ENCODE data around the gene KCNG4. TPM values are rescaled to one million over a fixed set of nuclear protein-coding genes. Genes with fewer than 3 reads are reported as not detected.

Gene KCNG4
- total RNA-seq, 1 donor from 2014 or later = not detected

GRCh38 chr16:84183572-84183875 is 56.3 kb downstream of the KCNG4 start:
- Mint-ChIP-seq H3K9me3 (ENCODE audit: unreplicated experiment) (no peaks in the 10 kb centered on the region), H3K27me3 (ENCODE audit: unreplicated experiment) (no peaks in the 10 kb centered on the region), H3K36me3 (ENCODE audit: low read depth, unreplicated experiment) (peaks cover 15% of the 10 kb centered on the region), H3K4me1 (ENCODE audit: unreplicated experiment) (peaks cover 17% of the 10 kb centered on the region), H3K27ac (ENCODE audit: unreplicated experiment) (no peak overlapping the region), H3K4me3 (ENCODE audit: unreplicated experiment) (no peak overlapping the region)
- DNase-seq (ENCODE audit: low spot score) = no peak
- TF ChIP-seq, protein P1, sequence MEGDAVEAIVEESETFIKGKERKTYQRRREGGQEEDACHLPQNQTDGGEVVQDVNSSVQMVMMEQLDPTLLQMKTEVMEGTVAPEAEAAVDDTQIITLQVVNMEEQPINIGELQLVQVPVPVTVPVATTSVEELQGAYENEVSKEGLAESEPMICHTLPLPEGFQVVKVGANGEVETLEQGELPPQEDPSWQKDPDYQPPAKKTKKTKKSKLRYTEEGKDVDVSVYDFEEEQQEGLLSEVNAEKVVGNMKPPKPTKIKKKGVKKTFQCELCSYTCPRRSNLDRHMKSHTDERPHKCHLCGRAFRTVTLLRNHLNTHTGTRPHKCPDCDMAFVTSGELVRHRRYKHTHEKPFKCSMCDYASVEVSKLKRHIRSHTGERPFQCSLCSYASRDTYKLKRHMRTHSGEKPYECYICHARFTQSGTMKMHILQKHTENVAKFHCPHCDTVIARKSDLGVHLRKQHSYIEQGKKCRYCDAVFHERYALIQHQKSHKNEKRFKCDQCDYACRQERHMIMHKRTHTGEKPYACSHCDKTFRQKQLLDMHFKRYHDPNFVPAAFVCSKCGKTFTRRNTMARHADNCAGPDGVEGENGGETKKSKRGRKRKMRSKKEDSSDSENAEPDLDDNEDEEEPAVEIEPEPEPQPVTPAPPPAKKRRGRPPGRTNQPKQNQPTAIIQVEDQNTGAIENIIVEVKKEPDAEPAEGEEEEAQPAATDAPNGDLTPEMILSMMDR (IDR thresholded peaks at IDR 0.05; ENCODE audit: unreplicated experiment) = no peak

- Mint-ChIP-seq H3K27ac (ENCODE audit: unreplicated experiment) (peak overlapping the region; percentile 42), H3K4me3 (ENCODE audit: unreplicated experiment) (peak overlapping the region; percentile 65), H3K9me3 (ENCODE audit: unreplicated experiment) (no peaks in the 10 kb centered on the region), H3K27me3 (ENCODE audit: unreplicated experiment) (no peaks in the 10 kb centered on the region), H3K4me1 (ENCODE audit: unreplicated experiment) (peaks cover 17% of the 10 kb centered on the region), H3K36me3 (ENCODE audit: low read depth, unreplicated experiment) (peaks cover 18% of the 10 kb centered on the region)
- DNase-seq (ENCODE audit: low spot score) = no peak
- TF ChIP-seq, protein P1 (IDR thresholded peaks at IDR 0.05; ENCODE audit: unreplicated experiment) = no peak
Measured at GRCh38 chr16:84182680-84183571, 56.9 kb downstream of the KCNG4 start.

DNA sequence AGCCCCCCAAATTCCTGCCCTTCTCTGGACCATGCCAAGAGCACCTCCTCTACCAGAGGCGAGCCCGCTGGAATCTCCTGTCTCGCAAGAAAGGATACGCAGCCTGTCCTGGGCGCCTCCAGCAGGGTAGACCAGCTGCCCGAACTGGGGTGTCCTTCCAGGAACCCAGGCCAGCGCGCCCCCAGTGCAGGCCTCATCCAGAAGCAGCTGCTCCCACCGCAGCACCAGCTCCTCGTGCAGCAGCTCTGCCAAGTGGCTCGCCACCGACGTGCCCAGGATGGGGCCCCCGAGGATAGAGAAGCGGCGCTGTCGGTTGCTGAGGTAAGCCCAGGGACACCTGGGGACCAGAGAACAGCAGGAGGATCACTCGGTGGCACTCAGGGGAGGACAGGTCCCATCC is 57.7 kb downstream of the KCNG4 start:
- H3K27me3 Mint-ChIP-seq (ENCODE audit: unreplicated experiment) = peaks cover 2% of the 10 kb centered on the region
- no peak for DNase-seq (ENCODE audit: low spot score)
- H3K4me1 Mint-ChIP-seq (ENCODE audit: unreplicated experiment) = peaks cover 20% of the 10 kb centered on the region

DNA sequence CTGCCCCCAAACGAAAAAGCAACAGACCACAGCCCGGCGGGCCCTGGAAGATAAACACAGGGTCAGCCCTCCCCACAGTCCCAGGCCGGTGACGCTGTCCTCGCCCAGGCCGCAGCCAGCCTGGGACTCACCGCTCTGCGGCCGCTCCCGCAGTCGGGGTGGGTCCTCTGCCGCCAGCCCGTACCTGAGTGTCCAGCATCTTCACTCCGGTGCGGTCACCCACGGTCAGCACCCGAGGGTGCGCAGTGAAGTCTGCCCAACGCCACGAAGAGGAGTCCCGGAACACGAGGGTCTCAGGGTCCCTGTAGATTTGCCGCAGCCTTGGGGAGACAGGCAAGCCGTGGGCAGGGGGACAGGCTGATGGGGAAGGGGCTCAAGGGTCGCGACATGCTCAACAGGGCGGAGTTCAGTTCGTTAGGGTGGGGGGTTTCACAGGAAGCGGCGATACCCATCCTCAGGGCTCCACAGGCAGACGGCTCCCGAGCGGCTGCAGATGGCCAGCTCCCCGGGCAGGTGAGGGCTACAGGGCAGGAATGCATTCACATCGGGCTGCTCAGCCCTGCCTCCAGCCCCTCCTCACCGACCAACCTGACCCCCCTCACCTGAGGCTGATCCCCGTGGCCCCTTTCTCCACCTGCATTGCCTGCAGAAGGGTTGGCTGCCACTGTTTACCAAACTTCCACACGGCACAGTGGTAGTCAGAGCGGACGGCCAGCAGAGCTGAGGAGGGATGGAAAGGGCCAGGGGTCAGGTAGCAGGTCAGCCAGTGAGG is 58.5 kb downstream of the KCNG4 start:
- DNase-seq (ENCODE audit: low spot score) = no peak
- Mint-ChIP-seq H3K9me3 (ENCODE audit: unreplicated experiment) (no peaks in the 10 kb centered on the region), H3K4me3 (ENCODE audit: unreplicated experiment) (no peak overlapping the region), H3K36me3 (ENCODE audit: low read depth, unreplicated experiment) (peaks cover 23% of the 10 kb centered on the region), H3K4me1 (ENCODE audit: unreplicated experiment) (peaks cover 23% of the 10 kb centered on the region), H3K27me3 (ENCODE audit: unreplicated experiment) (peaks cover 2% of the 10 kb centered on the region), H3K27ac (ENCODE audit: unreplicated experiment) (no peak overlapping the region)
- TF ChIP-seq, protein P1 (IDR thresholded peaks at IDR 0.05; ENCODE audit: unreplicated experiment) = no peak

More for the DNA sequence above, 57.7 kb downstream of the KCNG4 start:
- TF ChIP-seq, protein P1 (IDR thresholded peaks at IDR 0.05; ENCODE audit: unreplicated experiment) = no peak
- H3K36me3 Mint-ChIP-seq (ENCODE audit: low read depth, unreplicated experiment) = peaks cover 23% of the 10 kb centered on the region
- H3K27ac Mint-ChIP-seq (ENCODE audit: unreplicated experiment) = no peak overlapping the region
- no peaks in the 10 kb centered on the region for H3K9me3 Mint-ChIP-seq (ENCODE audit: unreplicated experiment)
- no peak overlapping the region for H3K4me3 Mint-ChIP-seq (ENCODE audit: unreplicated experiment)

Data from endothelial cell (in vitro differentiated cells).